SW 1271 (cell line): ENCODE results near the gene MRRF.

ENCODE experiments used
- DNase-seq, 2 experiments: peaks; one replicate each; lab custom pipeline; 2025; lab: John Stamatoyannopoulos, UW

MRRF gene

GRCh38 chr9:122228568-122229484 is 35.9 kb upstream of the MRRF start, which contains the start of gene LHX6:
TSS of gene LHX6 (minus strand) at chr9:122228957. CDS start at chr9:122228740, 217 bp downstream.
- no peak for DNase-seq

- DNase-seq: no peak
Measured at GRCh38 chr9:122229485-122229837, 35.2 kb upstream of the MRRF start.

- no peak for DNase-seq
Measured at GRCh38 chr9:122232796-122233306, 31.8 kb upstream of the MRRF start.

- no peak for DNase-seq
Measured at GRCh38 chr9:122234022-122234748, 30.5 kb upstream of the MRRF start.

GRCh38 chr9:122236681-122237080 is 28.0 kb upstream of the MRRF start:
- no peak for DNase-seq

GRCh38 chr9:122239722-122240121 is 25.0 kb upstream of the MRRF start:
- DNase-seq: no peak

GRCh38 chr9:122244349-122244748 is 20.3 kb upstream of the MRRF start:
- no peak for DNase-seq

GRCh38 chr9:122246666-122247065 is 18.0 kb upstream of the MRRF start:
- no peak for DNase-seq

GRCh38 chr9:122248448-122248865 is 16.2 kb upstream of the MRRF start:
- DNase-seq: no peak

- no peak for DNase-seq
Measured at GRCh38 chr9:122251351-122251750, 13.3 kb upstream of the MRRF start.

GRCh38 chr9:122252796-122253195 is 11.9 kb upstream of the MRRF start:
- no peak for DNase-seq

GRCh38 chr9:122254761-122255160 is 9.9 kb upstream of the MRRF start:
- DNase-seq: no peak

- DNase-seq: no peak
Measured at GRCh38 chr9:122256206-122256605, 8.5 kb upstream of the MRRF start.

GRCh38 chr9:122258886-122259415 is 5.7 kb upstream of the MRRF start:
- DNase-seq: no peak

- DNase-seq: no peak
Measured at GRCh38 chr9:122261469-122261881, 3.2 kb upstream of the MRRF start.

- no peak for DNase-seq
Measured at GRCh38 chr9:122262073-122262472, 2.6 kb upstream of the MRRF start.

GRCh38 chr9:122263699-122264349 is 858 bp upstream of the MRRF start:
- DNase-seq: no peak

GRCh38 chr9:122265149-122265915 is 650 bp downstream of the MRRF start:
- DNase-seq: peak; percentile 47 to 77

- DNase-seq: no peak
Measured at GRCh38 chr9:122268041-122268814, 3.5 kb downstream of the MRRF start.

GRCh38 chr9:122274055-122274454 is 9.4 kb downstream of the MRRF start:
- DNase-seq: no peak

GRCh38 chr9:122276096-122276495 is 11.4 kb downstream of the MRRF start:
- DNase-seq: no peak
